ENCODE data around the gene SRBD1.

DNA sequence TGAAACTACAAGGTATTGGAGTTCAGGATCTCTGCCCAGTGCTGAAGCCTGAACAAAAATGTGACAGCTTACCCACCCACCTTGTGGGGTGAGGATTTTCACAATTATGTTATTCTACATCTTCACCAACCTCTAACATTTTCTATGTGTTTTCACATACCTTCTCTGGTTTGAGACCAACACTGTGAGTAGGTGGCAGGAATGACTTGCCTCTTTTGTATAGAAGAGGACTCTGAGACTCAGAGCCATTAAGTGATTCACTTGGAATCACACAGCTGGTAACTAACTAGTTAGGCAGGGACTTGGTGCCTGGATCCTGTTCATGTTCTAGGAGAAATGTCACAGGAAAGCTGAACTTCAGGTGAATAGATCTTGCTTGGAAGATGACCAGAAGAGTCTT, 14.8 kb upstream of the SRBD1 start:
- TF ChIP-seq, protein P1, sequence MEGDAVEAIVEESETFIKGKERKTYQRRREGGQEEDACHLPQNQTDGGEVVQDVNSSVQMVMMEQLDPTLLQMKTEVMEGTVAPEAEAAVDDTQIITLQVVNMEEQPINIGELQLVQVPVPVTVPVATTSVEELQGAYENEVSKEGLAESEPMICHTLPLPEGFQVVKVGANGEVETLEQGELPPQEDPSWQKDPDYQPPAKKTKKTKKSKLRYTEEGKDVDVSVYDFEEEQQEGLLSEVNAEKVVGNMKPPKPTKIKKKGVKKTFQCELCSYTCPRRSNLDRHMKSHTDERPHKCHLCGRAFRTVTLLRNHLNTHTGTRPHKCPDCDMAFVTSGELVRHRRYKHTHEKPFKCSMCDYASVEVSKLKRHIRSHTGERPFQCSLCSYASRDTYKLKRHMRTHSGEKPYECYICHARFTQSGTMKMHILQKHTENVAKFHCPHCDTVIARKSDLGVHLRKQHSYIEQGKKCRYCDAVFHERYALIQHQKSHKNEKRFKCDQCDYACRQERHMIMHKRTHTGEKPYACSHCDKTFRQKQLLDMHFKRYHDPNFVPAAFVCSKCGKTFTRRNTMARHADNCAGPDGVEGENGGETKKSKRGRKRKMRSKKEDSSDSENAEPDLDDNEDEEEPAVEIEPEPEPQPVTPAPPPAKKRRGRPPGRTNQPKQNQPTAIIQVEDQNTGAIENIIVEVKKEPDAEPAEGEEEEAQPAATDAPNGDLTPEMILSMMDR (conservative IDR thresholded peaks at IDR 0.05 in 1 of 2, IDR thresholded peaks at IDR 0.05 in 1 of 2; ENCODE audit: extremely low read depth in 1 of 2, insufficient read depth in 1 of 2, low read depth in 1 of 2, low read length in 2 of 2), result no peak
- no peak for TF ChIP-seq EZH2 (IDR thresholded peaks at IDR 0.05; ENCODE audit: borderline replicate concordance, low read length)
